Measurements from ENCODE around the gene SPEG. TPM values are rescaled to one million over a fixed set of nuclear protein-coding genes. Genes with fewer than 3 reads are reported as not detected.

The SPEG gene
- total and polyA plus RNA-seq, 2 of the 8 experiments (the other 6 are each of a cell fraction or from before 2014, with no cell fraction given) = 19.9 to 32.0 TPM

DNA sequence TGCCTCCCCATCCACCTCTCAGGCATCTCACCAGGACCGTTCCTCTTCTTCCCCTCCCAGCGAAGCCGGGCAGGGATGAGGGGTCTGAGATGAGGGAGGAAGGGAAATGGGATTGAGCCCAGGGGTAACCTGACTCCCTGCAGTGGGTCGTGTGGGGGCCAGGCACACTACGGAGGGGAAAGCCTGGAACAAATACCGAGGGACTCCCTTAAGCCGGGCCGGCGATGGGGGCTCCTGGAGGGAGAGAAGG, 250 bp upstream of the SPEG start:
- H3K4me2 ChIP-seq (ENCODE audit: insufficient read depth in 1 of 2, low read depth in 2 of 2, low read length in 2 of 2) = peak overlapping the region; percentile 90 to 94
- peaks cover 6% of the 10 kb centered on the region; the same call in 1 of the 2 replicates for H3K23me2 ChIP-seq (ENCODE audit: low read depth, low read length)
- H3K18ac ChIP-seq (ENCODE audit: extremely low read depth, low read length) = peak overlapping the region; percentile 85
- TF ChIP-seq PHF8 (conservative IDR thresholded peaks at IDR 0.05; ENCODE audit: low read depth, low read length) (0 out of 2 replicates have a peak, but pooled peaks have one; percentile 15), CTBP2 (IDR thresholded peaks at IDR 0.05; ENCODE audit: borderline replicate concordance, insufficient read depth, insufficient read length, low read length) (peak; percentile 1)
- TF ChIP-seq, protein P1, sequence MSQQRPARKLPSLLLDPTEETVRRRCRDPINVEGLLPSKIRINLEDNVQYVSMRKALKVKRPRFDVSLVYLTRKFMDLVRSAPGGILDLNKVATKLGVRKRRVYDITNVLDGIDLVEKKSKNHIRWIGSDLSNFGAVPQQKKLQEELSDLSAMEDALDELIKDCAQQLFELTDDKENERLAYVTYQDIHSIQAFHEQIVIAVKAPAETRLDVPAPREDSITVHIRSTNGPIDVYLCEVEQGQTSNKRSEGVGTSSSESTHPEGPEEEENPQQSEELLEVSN (IDR thresholded peaks at IDR 0.05) = no peak
- H2BK5ac ChIP-seq (ENCODE audit: low read depth, low read length) = peak overlapping the region; percentile 1; the same call in 1 of the 2 replicates
- no peak for DNase-seq (ENCODE audit: low read depth in 1 of 2, low spot score in 2 of 2)
- H3K36me3 ChIP-seq (ENCODE audit: control insufficient read depth in 2 of 4, insufficient read depth in 4 of 4, low read length in 3 of 4) = no peaks in the 10 kb centered on the region
- H3K56ac ChIP-seq (replicated peaks; ENCODE audit: insufficient read length, low read depth, low read length) = no peak overlapping the region
- no peak for FAIRE-seq
- H3K4ac ChIP-seq (replicated peaks; ENCODE audit: insufficient read length, low read depth, low read length) = peak overlapping the region; percentile 0
- peak overlapping the region in 1 of 4 experiments; percentile 41; a peak in 2 of 7 replicates for H3K9ac ChIP-seq (replicated peaks in 1 of 4; ENCODE audit: extremely low read depth in 1 of 4, low read depth in 3 of 4, low read length in 3 of 4)
- H3K79me1 ChIP-seq (ENCODE audit: low read depth, low read length) = no peaks in the 10 kb centered on the region
- peak overlapping the region; percentile 5; the same call in 1 of the 2 replicates for H2BK12ac ChIP-seq (ENCODE audit: low read depth, low read length)
- ChIA-PET POLR2A (ENCODE audit: partially characterized antibody) (interaction anchor here (1.0 to 5.3 kb wide), 3 partner anchors 14 to 31 kb away, joined by 4 to 30 read pairs (median 5); no protein-coding TSS in a partner anchor), CTCF (ENCODE audit: partially characterized antibody) (interaction anchor here (1.1 to 113.1 kb wide), 8 partner anchors 22 to 139 kb away, joined by 3 to 7248 read pairs (median 12); partner anchors contain the start of genes ASIC4, CHPF, DES and DNPEP)
- no peak overlapping the region for H3K23ac ChIP-seq (ENCODE audit: insufficient read length)
- H2AK5ac ChIP-seq (ENCODE audit: low read depth, low read length) = no peak overlapping the region
- no peaks in the 10 kb centered on the region for H3K9me3 ChIP-seq (ENCODE audit: insufficient read depth in 2 of 2, low read depth in 1 of 2, low read length in 1 of 2)
- H3K4me3 ChIP-seq (ENCODE audit: extremely low read depth in 1 of 4, insufficient read depth in 2 of 4, low read depth in 3 of 4, low read length in 4 of 4) = peak overlapping the region; percentile 24 to 57 (median 36); a peak in 7 of 8 replicates
- H3K27ac ChIP-seq (ENCODE audit: low read depth, low read length) = no peak overlapping the region
- peak overlapping the region; percentile 98 for H4K91ac ChIP-seq (replicated peaks; ENCODE audit: insufficient read length, low read length)
- H2BK20ac ChIP-seq (ENCODE audit: low read length) = no peak overlapping the region; the same call in 1 of the 2 replicates
- WGBS, 2 experiments (ENCODE audit: extremely low coverage in 1 of 2, insufficient coverage in 1 of 2, insufficient read length in 1 of 2, insufficient replicate concordance in 2 of 2, low coverage in 1 of 2, low lambda C conversion rate in 2 of 2, missing lambda C conversion rate in 1 of 2) = 8% methylated on average over 9 of the region's 9 CpGs; no CpG with 5 or more reads in 1 of the 2 experiments
- H3K79me2 ChIP-seq (ENCODE audit: control insufficient read depth in 1 of 2, insufficient read depth in 2 of 2, low read length in 2 of 2) = no peaks in the 10 kb centered on the region
- peaks cover 0 to 15% (median 12%) of the 10 kb centered on the region in 4 experiments; a peak in 6 of 7 replicates for H3K27me3 ChIP-seq (replicated peaks in 1 of 4; ENCODE audit: control insufficient read depth in 3 of 4, extremely low read depth in 1 of 4, insufficient read depth in 3 of 4, low read length in 3 of 4)
- H2AFZ ChIP-seq (ENCODE audit: low read length) = peak overlapping the region; percentile 64; the same call in 1 of the 2 replicates
- H4K8ac ChIP-seq (ENCODE audit: extremely low read depth, insufficient read depth, low read length) = peak overlapping the region; percentile 66
- H3K14ac ChIP-seq (ENCODE audit: insufficient read length) = no peak overlapping the region
- peaks cover 0 to 13% (median 7%) of the 10 kb centered on the region in 4 experiments; a peak in 5 of 7 replicates for H3K4me1 ChIP-seq (replicated peaks in 1 of 4; ENCODE audit: control insufficient read depth in 3 of 4, insufficient read depth in 4 of 4, low read length in 3 of 4)
- H4K20me1 ChIP-seq (replicated peaks in 1 of 2; ENCODE audit: control insufficient read depth in 1 of 2, insufficient read depth in 2 of 2, low read length in 2 of 2) = no peaks in the 10 kb centered on the region
- H2BK15ac ChIP-seq (ENCODE audit: low read length) = peak overlapping the region; percentile 99; the same call in 1 of the 2 replicates
- H2BK120ac ChIP-seq (replicated peaks; ENCODE audit: low read depth, low read length) = no peak overlapping the region
- peak overlapping the region; percentile 63 for H4K5ac ChIP-seq (ENCODE audit: insufficient read length, low read depth, low read length)
